NCI-H1417 treated with DMSO at 0.1 percent for 48 hours (cell line): ENCODE data around the gene COX20.
"Not testable (repeated sequence)": the region's sequence is repeated elsewhere in the genome, so short reads cannot be mapped to it uniquely, and the experiment has no call there.

Experiments
- DNase-seq: peaks from one replicate; lab custom pipeline; 2025; lab: John Stamatoyannopoulos, UW

COX20 gene

DNA sequence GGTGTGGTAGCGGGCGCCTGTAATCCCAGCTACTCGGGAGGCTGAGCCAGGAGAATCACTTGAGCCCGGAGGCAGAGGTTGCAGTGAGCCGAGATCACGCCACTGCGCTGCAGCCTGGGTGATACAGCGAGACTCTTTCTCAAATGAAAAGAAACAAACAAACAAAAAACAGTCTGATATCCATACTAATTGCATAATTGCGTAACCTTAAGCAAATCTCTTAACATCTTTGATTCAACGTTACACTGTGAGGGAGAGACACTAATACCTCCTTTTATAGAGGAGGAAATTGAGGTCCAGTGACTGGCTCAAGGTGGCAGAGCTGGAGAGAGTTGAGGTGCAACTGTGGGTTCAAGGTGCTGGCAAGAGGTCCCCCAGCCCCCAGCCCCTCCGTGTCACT lies 12.6 kb upstream of the COX20 start:
- DNase-seq, result no peak

DNA sequence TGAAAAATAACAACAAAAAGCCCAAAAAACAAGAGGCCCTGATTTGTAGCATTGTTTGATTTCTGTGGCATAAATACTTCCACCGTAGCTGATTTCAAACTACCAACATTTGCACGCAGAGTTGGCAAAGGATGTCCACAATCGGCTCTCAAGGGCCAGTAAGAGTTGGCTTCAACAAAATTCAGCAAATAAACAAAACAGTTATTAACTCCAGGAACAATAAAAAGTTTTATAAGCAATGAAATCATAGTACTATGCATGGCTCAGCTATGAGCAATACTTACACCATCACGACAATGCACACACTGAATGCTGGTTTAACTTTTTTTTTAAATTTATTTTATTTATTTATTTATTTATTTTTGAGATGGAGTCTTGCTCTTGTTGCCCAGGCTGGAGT lies 8.7 kb upstream of the COX20 start:
- DNase-seq, result no peak

DNA sequence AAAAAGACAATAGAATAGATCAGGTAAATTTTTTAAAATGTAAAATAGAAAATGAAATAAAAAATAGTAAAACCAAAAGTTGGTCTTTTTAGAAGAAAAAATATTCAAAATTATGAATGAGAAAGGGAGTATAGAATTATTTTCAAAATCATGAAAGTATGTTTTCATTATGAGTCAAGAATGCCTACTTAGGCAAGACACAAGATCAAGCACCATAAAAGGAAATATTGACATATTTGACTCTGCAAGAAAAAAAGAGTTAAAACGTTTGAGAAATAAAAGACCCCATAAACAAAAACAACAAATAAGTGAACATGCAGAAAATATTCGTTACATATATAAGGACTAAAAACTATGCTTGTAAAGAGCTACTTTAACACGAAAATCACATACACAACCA lies 4.8 kb upstream of the COX20 start:
- DNase-seq, result no peak

- DNase-seq, result not testable (repeated sequence)
Observed at GRCh38 chr1:244833260-244833659, 2.2 kb upstream of the COX20 start.

DNA sequence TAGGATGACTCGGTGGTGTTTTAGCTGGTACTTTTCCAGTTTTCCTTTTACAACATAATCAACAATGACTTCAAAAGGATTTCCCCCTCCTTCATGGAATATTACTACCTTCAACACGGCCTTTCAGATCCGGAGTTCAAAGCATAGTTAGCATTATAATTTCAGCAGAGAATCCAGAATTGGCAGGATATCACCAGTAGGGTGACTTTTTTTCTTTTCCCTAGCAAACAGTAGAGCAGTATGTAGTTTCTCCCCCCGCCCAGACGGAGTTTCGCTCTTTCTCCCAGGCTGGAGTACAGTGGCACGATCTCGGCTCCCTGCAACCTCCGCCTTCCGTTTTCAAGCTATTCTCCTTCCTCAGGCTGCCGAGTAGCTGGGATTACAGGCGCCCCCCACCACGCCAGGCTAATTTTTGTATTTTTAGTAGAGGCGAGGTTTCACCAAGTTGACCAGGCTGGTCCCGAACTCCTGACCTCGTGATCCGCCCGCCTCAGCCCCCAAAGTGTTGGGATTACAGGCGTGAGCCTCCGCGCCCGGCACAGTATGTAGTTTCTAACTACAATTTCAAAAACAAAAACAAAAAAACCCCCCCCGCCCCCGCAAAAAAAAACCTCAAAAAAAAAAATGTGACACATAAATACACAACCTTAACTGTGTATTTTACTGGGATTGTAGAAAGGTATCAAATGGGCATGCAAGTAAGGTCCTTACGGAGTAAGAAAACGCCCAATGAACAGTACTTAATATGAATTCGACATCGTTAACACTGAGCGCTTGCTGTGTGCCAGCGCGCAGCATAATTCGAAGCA lies 1.5 kb upstream of the COX20 start:
- peak; percentile 60 for DNase-seq

DNA sequence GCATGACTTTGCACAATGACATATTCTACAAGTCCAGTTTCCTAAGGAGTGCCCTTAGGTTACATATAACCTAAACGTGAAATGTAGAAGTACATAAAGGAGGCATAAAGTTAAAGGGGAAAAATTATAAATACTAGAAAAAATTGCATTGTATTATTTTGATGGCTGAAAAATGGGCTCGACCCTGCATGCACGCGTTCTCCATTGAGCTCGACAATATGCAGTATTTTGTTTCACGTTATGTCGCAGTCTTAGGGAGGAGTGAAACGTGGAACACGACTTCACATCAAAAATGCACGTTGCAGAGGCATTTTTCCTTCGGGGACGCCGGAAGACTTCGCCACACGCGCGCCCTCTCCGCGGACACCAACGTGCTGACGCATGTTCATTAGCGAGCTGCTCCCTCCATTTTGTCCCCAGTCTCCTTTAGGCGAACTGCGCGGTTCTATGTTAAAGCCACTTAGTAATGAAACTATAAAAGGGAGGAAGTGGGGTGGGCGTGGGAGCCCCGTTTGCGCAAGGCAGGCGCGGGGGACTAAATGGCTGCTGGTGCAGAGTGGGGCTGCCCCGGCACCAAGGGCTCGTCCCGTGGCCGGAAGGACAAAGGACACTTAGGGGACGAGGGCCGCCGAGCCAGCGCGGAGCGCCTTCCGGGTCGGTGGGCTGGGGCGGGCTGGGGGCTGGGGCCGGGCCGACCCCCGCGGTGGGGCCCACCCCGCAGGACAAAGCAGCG lies 749 bp upstream of the COX20 start:
- DNase-seq, result peak; percentile 91

- DNase-seq, result peak; percentile 5
Observed at GRCh38 chr1:244836135-244836521, 670 bp downstream of the COX20 start.

GRCh38 chr1:244836584-244836983 lies 1.1 kb downstream of the COX20 start:
- DNase-seq, result no peak

GRCh38 chr1:244837597-244838258 lies 2.3 kb downstream of the COX20 start:
- DNase-seq, result no peak

GRCh38 chr1:244839656-244840055 lies 4.2 kb downstream of the COX20 start:
- no peak for DNase-seq

DNA sequence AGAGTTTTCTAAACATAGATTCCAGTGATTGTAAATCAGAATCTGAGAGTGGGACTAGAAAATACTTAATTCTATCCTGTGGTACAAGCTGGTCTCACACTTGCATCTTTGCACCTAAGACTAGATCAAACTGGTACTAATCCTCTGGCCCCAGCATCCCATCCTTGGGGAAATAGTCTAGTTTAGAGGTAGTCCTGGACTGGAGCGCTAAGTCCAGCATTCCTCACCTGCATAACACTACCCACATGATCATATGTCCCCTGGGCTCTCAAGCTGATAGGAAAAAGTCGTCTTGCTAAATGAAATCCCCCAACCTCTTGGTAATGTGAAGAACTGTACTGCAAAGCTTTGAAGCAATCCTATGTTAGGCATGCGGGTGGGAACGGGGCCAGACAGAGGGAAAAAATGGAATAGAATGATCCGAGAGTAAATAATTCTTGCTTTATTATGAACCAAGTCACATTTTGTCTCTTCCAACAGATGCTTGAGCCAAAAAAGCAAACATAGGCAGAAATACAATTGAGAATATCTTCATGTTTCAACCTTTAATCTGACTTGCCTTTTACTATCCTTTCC lies 4.8 kb downstream of the COX20 start:
- DNase-seq, result no peak

GRCh38 chr1:244841273-244841927 lies 5.9 kb downstream of the COX20 start:
- no peak for DNase-seq

GRCh38 chr1:244843148-244843978 lies 7.9 kb downstream of the COX20 start:
- no peak for DNase-seq

- no peak for DNase-seq
Observed at GRCh38 chr1:244844155-244845121, 9.0 kb downstream of the COX20 start.

- no peak for DNase-seq
Observed at GRCh38 chr1:244846653-244847052, 11.2 kb downstream of the COX20 start.

GRCh38 chr1:244849189-244849866 lies 13.9 kb downstream of the COX20 start:
- no peak for DNase-seq

DNA sequence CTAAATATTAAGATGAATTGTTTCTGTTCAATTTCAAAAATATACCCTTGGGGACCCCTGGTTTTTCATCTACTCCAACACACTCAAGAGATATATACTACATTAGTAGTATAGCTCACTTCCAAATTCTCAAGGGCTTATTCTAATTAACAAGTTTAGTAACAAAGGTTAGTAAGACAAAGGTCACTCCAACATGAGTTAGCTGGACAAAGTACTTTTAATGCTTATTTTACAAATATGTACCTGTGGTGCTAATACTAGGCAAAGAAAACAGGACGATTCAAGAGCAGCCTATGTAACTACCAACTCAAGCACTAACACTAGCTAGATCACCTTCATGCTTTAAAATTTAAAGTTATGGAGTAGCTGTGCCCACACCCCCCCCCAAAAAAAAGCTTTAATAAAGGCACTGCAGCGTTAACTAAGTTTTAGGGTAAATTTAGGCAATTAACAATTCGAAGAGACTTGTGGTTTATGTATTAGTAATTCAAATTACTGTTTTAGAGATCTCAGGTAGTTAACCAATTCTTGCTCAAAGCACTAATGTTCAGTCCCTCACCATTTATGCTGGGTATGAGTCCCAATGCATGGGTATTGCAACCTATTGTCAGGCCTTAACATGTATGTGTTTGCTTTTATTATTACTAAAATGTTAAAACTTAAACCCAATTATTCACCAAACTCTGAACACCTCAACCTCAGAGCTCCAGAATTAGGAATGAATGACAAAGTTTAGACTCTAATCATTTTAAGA lies 14.8 kb downstream of the COX20 start:
- no peak for DNase-seq

DNA sequence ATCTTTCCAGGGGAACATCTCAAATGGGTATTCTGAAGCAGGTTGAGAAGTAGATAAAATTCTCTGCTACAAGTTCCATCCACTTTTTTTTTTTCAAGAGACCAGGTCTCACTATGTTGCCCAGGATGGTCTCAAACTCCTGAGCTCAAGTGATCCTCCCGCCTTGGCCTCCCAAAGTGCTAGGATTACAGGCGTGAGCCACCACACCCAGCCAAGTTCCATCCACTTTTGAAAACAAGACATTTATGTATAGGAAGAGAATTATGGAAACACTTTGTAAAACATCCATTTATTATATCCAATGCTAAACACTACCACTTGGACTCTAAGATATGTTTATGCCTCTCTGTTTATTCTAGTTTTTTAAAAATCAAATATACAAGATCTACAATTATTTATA lies 15.4 kb downstream of the COX20 start:
- DNase-seq, result no peak
